ENCODE results near the gene MBOAT7. TPM values are rescaled to one million over a fixed set of nuclear protein-coding genes. Genes with fewer than 3 reads are reported as not detected.
"Not testable (repeated sequence)": the region's sequence is repeated elsewhere in the genome, so short reads cannot be mapped to it uniquely, and the experiment has no call there.

Gene MBOAT7
- total and polyA plus RNA-seq, 8 donors, result 48.1 to 102 (median 56.3) TPM

DNA sequence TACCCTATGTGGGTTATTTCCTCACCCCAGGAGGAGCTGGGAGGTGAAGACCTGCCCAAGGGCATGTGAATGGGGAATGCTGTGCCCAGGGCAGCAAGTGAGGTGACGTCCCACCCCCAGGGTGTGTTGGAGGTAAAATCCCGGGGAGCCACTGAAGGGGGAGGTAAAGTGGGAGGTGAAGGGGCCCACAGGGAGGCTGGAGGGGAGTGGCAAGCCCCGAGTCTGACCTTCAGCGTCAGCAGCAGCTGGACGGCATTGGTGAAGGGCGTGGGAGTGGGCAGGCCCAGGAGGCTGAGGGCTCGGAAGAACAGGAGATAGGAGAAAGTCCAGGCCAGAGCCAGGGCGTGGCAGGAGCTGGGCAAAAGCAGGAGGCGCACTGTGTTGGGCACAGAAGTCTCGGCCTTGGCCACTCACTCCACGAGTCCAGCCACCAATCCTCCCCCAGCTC is 2.4 kb downstream of the MBOAT7 start:
- Histone ChIP-seq H3K4me3 (no peak overlapping the region), H3K4me1 (peaks cover 8 to 26% of the 10 kb centered on the region in 2 donors), H3K9me3 (no peaks in the 10 kb centered on the region), H3K36me3 (peaks cover 0 to 44% of the 10 kb centered on the region in 2 donors), H3K27ac (no peak overlapping the region), H3K27me3 (no peaks in the 10 kb centered on the region)
- no peak for ATAC-seq
- TF ChIP-seq, protein P1, sequence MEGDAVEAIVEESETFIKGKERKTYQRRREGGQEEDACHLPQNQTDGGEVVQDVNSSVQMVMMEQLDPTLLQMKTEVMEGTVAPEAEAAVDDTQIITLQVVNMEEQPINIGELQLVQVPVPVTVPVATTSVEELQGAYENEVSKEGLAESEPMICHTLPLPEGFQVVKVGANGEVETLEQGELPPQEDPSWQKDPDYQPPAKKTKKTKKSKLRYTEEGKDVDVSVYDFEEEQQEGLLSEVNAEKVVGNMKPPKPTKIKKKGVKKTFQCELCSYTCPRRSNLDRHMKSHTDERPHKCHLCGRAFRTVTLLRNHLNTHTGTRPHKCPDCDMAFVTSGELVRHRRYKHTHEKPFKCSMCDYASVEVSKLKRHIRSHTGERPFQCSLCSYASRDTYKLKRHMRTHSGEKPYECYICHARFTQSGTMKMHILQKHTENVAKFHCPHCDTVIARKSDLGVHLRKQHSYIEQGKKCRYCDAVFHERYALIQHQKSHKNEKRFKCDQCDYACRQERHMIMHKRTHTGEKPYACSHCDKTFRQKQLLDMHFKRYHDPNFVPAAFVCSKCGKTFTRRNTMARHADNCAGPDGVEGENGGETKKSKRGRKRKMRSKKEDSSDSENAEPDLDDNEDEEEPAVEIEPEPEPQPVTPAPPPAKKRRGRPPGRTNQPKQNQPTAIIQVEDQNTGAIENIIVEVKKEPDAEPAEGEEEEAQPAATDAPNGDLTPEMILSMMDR (IDR thresholded peaks at IDR 0.05), result no peak
- DNase-seq, result peak in 1 of 4 donors; percentile 66
- intact Hi-C loops (cut with DNase I), result no loop called here

DNA sequence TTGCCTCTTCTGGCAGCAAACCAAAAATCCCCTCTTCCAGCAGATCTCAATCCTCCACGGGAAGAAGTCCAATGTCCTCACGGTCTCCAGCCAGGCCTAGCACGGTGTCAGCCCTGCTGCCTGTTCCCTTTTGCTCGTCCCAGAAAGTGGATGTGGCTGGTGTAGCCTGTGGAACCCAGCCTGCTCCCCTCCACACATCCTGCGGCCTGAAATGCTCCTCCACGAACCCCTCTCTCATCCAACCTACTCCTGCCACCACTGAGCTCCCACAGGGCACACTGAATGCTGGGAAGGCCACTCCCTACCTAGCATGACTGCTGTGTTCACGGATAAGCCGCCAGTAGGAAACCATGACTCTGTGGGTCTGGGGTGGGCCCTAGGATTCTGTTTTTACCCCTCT is 3.0 kb downstream of the MBOAT7 start:
- intact Hi-C loops (cut with DNase I), result no loop called here
- H3K9me3 ChIP-seq, result no peaks in the 10 kb centered on the region
- ATAC-seq, result no peak
- H3K27ac ChIP-seq, result no peak overlapping the region
- peaks cover 4 to 21% of the 10 kb centered on the region in 2 donors for H3K4me1 ChIP-seq
- no peak overlapping the region for H3K4me3 ChIP-seq
- H3K27me3 ChIP-seq, result no peaks in the 10 kb centered on the region
- TF ChIP-seq, protein P1 (IDR thresholded peaks at IDR 0.05), result no peak
- peaks cover 0 to 44% of the 10 kb centered on the region in 2 donors for H3K36me3 ChIP-seq
- peak in 1 of 4 donors; percentile 30 for DNase-seq

DNA sequence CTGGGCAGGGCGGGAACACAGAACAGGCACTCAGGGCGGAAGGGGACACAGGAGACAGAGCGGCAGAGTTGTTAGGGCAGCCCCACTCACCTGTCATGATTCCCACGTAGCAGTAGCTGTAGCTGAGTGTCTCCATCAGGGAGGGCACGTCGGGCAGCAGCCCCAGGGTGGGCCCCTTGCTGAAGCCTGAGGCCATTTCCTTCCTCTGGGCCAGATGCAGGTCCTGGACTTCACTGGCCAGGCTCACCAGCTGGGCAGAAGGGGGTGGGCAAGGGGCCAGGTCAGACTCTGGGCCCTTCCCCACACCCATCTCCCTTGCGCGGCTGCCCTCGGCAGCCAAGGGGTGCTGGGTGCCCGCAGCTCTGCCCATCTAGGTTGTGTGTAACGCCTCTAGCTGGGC is 5.9 kb downstream of the MBOAT7 start:
- TF ChIP-seq, protein P1 (IDR thresholded peaks at IDR 0.05), result no peak
- Histone ChIP-seq H3K36me3 (peaks cover 0 to 73% of the 10 kb centered on the region in 2 donors), H3K4me3 (no peak overlapping the region), H3K4me1 (peaks cover 2 to 16% of the 10 kb centered on the region in 2 donors), H3K27ac (no peak overlapping the region), H3K27me3 (no peaks in the 10 kb centered on the region), H3K9me3 (no peaks in the 10 kb centered on the region)
- DNase-seq, result peak in 1 of 4 donors; percentile 34
- intact Hi-C loops (cut with DNase I), result no loop called here
- no peak for ATAC-seq

DNA sequence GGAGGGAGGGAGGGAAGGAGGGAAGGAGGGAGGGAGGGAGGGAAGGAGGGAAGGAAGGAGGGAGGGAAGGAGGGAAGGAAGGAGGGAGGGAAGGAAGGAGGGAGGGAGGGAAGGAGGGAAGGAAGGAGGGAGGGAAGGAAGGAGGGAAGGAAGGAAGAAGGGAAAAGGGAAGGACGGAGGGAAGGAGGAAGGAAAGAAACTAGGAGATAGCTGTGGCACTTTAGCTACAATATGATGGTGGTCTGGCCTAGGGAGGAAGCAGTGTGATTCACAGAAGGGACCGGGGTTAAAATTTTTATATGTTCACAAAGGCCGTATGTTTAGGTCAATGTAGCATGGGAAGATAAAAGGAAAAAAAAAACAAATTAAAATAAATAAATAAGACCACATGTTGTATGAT is 7.5 kb downstream of the MBOAT7 start:
- H3K9me3 ChIP-seq; H3K27me3 ChIP-seq; H3K4me3 ChIP-seq; DNase-seq; H3K27ac ChIP-seq; intact Hi-C loops (cut with DNase I); ATAC-seq; H3K4me1 ChIP-seq: not testable (repeated sequence)
- H3K36me3 ChIP-seq, result peaks cover 0 to 82% of the 10 kb centered on the region in 2 donors

DNA sequence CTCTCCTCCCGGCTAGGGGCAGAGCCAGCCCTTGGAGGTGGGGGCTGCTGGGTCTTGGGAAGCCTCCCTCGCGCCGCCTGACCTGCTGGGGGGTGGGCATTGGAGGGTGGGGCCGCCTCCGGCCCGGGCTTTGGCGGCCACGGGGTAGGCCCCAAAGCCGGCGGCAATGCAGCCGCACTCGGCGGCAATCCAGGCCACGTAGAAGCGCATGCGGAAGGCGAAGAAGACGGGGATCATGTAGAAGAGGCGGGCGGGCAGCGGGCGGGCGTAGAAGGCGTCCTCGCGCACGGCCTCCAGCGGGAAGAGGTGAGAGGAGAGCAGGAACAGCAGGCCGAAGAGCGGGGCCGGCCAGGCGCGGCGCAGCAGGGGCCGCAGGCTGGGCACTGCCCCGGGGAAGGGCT is 8.7 kb downstream of the MBOAT7 start:
- intact Hi-C loops (cut with DNase I), result no loop called here
- Histone ChIP-seq H3K27ac (no peak overlapping the region), H3K9me3 (no peaks in the 10 kb centered on the region), H3K36me3 (peaks cover 0 to 82% of the 10 kb centered on the region in 2 donors), H3K4me3 (no peak overlapping the region), H3K4me1 (no peaks in the 10 kb centered on the region), H3K27me3 (no peaks in the 10 kb centered on the region)
- TF ChIP-seq, protein P1 (IDR thresholded peaks at IDR 0.05), result no peak
- ATAC-seq (no peak), DNase-seq (peak in 1 of 4 donors; percentile 73)

DNA sequence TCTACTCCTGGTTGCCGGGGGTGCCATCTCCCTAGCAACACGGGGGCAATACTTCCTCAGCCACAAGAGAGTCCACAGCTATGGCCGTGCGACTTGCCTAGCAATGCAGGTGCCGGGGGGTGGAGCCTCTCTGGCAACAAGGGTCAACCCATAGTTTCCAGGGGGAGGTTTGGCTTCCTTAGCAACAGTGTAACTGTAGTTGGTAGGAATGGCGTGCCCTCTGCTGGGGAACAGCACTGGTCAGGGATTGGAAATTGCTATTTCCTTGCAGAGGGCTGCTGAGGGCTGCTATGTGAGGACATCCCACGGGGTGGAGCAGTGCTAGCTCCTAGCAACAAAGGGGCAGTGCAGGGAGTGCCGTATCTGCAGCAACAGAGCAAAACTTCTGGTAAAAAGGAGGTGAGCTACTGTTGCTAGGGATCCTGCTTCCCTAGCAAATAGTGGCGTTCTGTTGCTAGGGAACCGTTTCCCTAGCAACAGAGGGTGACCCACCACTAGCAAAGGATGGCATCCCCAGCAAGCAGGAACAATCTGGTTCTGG is 9.4 kb downstream of the MBOAT7 start:
- ATAC-seq, result peak; percentile 43
- intact Hi-C loops (cut with DNase I), result no loop called here

More for the DNA sequence above, 9.4 kb downstream of the MBOAT7 start:
- Histone ChIP-seq H3K36me3 (peaks cover 0 to 79% of the 10 kb centered on the region in 2 donors), H3K4me1 (no peaks in the 10 kb centered on the region), H3K9me3 (no peaks in the 10 kb centered on the region), H3K4me3 (no peak overlapping the region), H3K27ac (no peak overlapping the region), H3K27me3 (no peaks in the 10 kb centered on the region)
- DNase-seq, result peak in 2 of 4 donors; percentile 47 to 59
- TF ChIP-seq, protein P1 (IDR thresholded peaks at IDR 0.05), result no peak

Measured in left lung (tissue), 10 donors.